Natural killer cell (primary cell): ENCODE measurements around the gene PIK3R2. TPM values are rescaled to one million over a fixed set of nuclear protein-coding genes. Genes with fewer than 3 reads are reported as not detected.

Experiments
- ATAC-seq, 3 donors: fragments of 150-1000 bp in 2 of 3; fragments of 200-7000 bp in 1 of 3; cut with Tn5 transposase; 1 replicate in 1 of 3; 2 replicates in 2 of 3; pipeline ENCODE4 v1.10.0; 2021; ENCODE audit warnings: mild to moderate bottlenecking in 2 of 3, moderate library complexity in 2 of 3
- DNase-seq, 2 donors: peaks; one replicate each; pipeline versions ENCODE4 v3.0.0 to v3.0.0-alpha.2; 2013 to 2021; ENCODE audit warnings: mixed read lengths in 1 of 2
- H3K27ac ChIP-seq: one replicate; pipeline ENCODE4 v1.5.1; 2013; ENCODE audit warnings: mild to moderate bottlenecking, low read length
- H3K27me3 ChIP-seq: one replicate; pipeline ENCODE4 v1.6.1; 2013; ENCODE audit warnings: low read length; ENCODE audit not compliant: control insufficient read depth, insufficient read depth
- H3K36me3 ChIP-seq: one replicate; pipeline ENCODE4 v1.6.1; 2013; ENCODE audit warnings: low read length; ENCODE audit not compliant: control insufficient read depth, insufficient read depth
- H3K4me1 ChIP-seq: one replicate; pipeline ENCODE4 v1.6.1; 2013; ENCODE audit warnings: low read length; ENCODE audit not compliant: control insufficient read depth, insufficient read depth
- H3K4me3 ChIP-seq: one replicate; pipeline ENCODE4 v1.5.1; 2013; ENCODE audit warnings: low read length
- H3K9me3 ChIP-seq: one replicate; pipeline ENCODE4 v1.6.1; 2013; ENCODE audit warnings: low read length; ENCODE audit not compliant: control insufficient read depth, insufficient read depth
- H3K27ac Mint-ChIP-seq, 2 donors: one replicate each; pipeline ENCODE4 v1.8.0; 2022; ENCODE audit warnings: mild to moderate bottlenecking in 2 of 2, mixed read lengths in 2 of 2, moderate library complexity in 1 of 2
- H3K27me3 Mint-ChIP-seq, 2 donors: one replicate each; pipeline ENCODE4 v1.8.0; 2022; ENCODE audit warnings: low read depth in 2 of 2, mixed read lengths in 2 of 2
- H3K36me3 Mint-ChIP-seq: one replicate; pipeline ENCODE4 v1.8.0; 2022; ENCODE audit warnings: mixed read lengths
- H3K4me1 Mint-ChIP-seq, 2 donors: one replicate each; pipeline ENCODE4 v1.8.0; 2022; ENCODE audit warnings: mixed read lengths in 2 of 2
- H3K4me3 Mint-ChIP-seq: one replicate; pipeline ENCODE4 v1.8.0; 2022; ENCODE audit warnings: mild to moderate bottlenecking, moderate library complexity, mixed read lengths
- H3K9me3 Mint-ChIP-seq, 2 donors: one replicate each; pipeline ENCODE4 v1.8.0; 2022; ENCODE audit warnings: mixed read lengths in 2 of 2
- WGBS: methylation state at CpG from one replicate; pipeline ENCODE4 v1.1.7; 2013; ENCODE audit warnings: missing lambda C conversion rate; ENCODE audit not compliant: insufficient coverage; 5-methylcytosine and 5-hydroxymethylcytosine counted together
- intact Hi-C: fragments of 100-400 bp; cut with micrococcal nuclease; formaldehyde crosslinking; loops from one replicate; pipeline ENCODE4 v1.14.2; 2022
- total RNA-seq, 4 donors: library from RNA; stranded (reverse); fragments of 120-200 nt in 1 of 4; gene quantifications; one replicate each; pipeline versions ENCODE4 v1.2.3 to v1.2.4, GENCODE V29; 2013 to 2022
- TF ChIP-seq, protein P1 (sequence below): fragments of 200-600 bp; IDR thresholded peaks from one replicate; pipeline ENCODE4 v1.8.0; 2022; ENCODE audit warnings: antibody characterized with exemption

The PIK3R2 gene
- total RNA-seq, 3 donors from 2014 or later (not counting 1 experiment from before 2014, with no cell fraction given): 12.3 to 26.4 (median 16.0) TPM

DNA sequence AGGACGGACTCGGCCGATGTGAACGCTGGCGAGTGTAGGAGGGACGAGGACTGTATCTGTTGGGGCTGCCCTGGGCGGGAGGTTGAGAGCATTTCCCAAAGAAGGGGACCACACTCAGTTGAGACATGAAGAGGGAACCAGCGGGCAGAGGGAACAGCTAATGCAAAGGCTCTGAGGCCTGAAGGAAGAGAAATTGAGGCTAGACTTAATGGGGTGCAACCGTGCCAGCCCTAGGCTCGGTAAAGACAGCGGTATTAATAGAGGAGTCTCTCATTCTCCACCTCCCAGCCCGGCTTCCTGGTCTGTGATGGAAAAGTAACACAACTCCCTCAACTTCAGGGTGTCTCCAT, 41.2 kb downstream of the PIK3R2 start:
- H3K9me3 Mint-ChIP-seq: no peaks in the 10 kb centered on the region
- 60% methylated on average over 11 of the region's 12 CpGs for WGBS
- intact Hi-C loops: loop anchor here (5.0 kb wide), 2 partner anchors 83 to 223 kb away; partner anchors contain the start of gene SSBP4
- Histone ChIP-seq H3K27ac (no peak overlapping the region), H3K4me1 (peaks cover 27% of the 10 kb centered on the region), H3K36me3 (peaks cover 3% of the 10 kb centered on the region), H3K9me3 (no peaks in the 10 kb centered on the region), H3K4me3 (no peak overlapping the region), H3K27me3 (no peaks in the 10 kb centered on the region)
- TF ChIP-seq, protein P1, sequence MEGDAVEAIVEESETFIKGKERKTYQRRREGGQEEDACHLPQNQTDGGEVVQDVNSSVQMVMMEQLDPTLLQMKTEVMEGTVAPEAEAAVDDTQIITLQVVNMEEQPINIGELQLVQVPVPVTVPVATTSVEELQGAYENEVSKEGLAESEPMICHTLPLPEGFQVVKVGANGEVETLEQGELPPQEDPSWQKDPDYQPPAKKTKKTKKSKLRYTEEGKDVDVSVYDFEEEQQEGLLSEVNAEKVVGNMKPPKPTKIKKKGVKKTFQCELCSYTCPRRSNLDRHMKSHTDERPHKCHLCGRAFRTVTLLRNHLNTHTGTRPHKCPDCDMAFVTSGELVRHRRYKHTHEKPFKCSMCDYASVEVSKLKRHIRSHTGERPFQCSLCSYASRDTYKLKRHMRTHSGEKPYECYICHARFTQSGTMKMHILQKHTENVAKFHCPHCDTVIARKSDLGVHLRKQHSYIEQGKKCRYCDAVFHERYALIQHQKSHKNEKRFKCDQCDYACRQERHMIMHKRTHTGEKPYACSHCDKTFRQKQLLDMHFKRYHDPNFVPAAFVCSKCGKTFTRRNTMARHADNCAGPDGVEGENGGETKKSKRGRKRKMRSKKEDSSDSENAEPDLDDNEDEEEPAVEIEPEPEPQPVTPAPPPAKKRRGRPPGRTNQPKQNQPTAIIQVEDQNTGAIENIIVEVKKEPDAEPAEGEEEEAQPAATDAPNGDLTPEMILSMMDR: no peak
- no peaks in the 10 kb centered on the region for H3K27me3 Mint-ChIP-seq
- DNase-seq: no peak
- H3K27ac Mint-ChIP-seq: peak overlapping the region; percentile 94 to 96
- peaks cover 26 to 29% of the 10 kb centered on the region in 2 donors for H3K4me1 Mint-ChIP-seq
- no peaks in the 10 kb centered on the region for H3K36me3 Mint-ChIP-seq
- H3K4me3 Mint-ChIP-seq: peak overlapping the region; percentile 86
- no peak for ATAC-seq

DNA sequence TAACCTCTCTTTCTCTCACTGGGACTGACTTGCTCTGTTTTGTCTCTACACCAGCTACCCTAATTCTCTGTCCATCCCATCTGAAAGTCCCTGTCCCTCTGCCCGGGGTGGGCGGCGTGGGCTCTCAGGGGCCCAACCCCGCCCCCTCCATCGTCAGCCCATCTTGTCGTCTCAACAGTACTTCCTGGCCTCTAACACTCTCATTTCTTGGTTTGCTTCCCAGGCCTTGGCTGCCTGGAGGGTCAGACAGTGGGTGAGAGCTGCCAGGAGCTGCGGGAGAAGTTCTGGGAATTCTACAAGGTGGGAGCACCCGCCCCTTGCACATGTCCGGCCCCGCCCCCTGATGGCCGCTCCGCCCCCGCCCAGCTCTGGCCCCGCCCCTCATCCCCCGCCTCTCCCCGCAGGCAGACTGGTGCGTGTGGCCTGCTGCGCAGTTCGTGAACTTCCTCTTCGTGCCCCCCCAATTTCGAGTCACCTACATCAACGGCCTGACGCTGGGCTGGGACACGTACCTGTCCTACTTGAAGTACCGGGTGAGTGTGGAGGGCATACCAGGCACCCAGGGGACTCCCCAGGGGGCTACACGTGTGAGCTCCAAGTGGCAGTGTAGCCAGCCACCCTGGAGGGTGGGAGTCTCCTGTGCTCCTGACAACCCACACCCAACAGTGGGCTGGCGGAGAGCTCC, 41.7 kb downstream of the PIK3R2 start:
- no peaks in the 10 kb centered on the region for H3K9me3 Mint-ChIP-seq
- Histone ChIP-seq H3K4me3 (no peak overlapping the region), H3K36me3 (peaks cover 3% of the 10 kb centered on the region), H3K9me3 (no peaks in the 10 kb centered on the region), H3K27ac (peak overlapping the region; percentile 41), H3K27me3 (no peaks in the 10 kb centered on the region), H3K4me1 (peaks cover 27% of the 10 kb centered on the region)
- no peaks in the 10 kb centered on the region for H3K27me3 Mint-ChIP-seq
- intact Hi-C loops: loop anchor here (5.0 kb wide), 2 partner anchors 83 to 223 kb away; partner anchors contain the start of gene SSBP4
- DNase-seq: peak in 1 of 2 donors; percentile 60
- peaks cover 26 to 29% of the 10 kb centered on the region in 2 donors for H3K4me1 Mint-ChIP-seq
- H3K4me3 Mint-ChIP-seq: peak overlapping the region; percentile 86
- no peaks in the 10 kb centered on the region for H3K36me3 Mint-ChIP-seq
- 23% methylated on average over 26 of the region's 27 CpGs for WGBS
- H3K27ac Mint-ChIP-seq: peak overlapping the region in 1 of 2 donors; percentile 96
- no peak for ATAC-seq
- TF ChIP-seq, protein P1: no peak

DNA sequence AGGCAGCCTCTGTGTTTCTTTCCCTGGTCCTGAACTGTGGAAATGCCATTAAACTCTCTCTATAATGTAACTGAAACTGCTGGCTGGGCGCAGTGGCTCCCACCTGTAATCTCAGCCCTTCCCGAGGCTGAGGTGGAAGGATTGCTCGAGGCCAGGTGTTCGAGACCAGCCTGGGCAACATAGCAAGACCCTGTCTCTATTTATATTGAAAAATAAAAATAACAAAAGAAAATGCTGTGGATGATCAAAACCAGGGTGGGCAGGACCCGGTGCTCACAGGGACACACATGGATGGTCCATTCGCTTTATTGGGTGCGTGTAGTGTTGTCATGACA, 43.5 kb downstream of the PIK3R2 start:
- Mint-ChIP-seq H3K4me3 (peak overlapping the region; percentile 50), H3K27ac (no peak overlapping the region), H3K36me3 (no peaks in the 10 kb centered on the region), H3K9me3 (no peaks in the 10 kb centered on the region), H3K27me3 (no peaks in the 10 kb centered on the region), H3K4me1 (peaks cover 26 to 32% of the 10 kb centered on the region in 2 donors)
- H3K9me3 ChIP-seq: no peaks in the 10 kb centered on the region
- intact Hi-C loops: no loop called here
- WGBS: 94% methylated on average over 7 of the region's 7 CpGs
- H3K27me3 ChIP-seq: no peaks in the 10 kb centered on the region
- DNase-seq (no peak), ATAC-seq (no peak)
- H3K4me1 ChIP-seq: peaks cover 27% of the 10 kb centered on the region
- H3K36me3 ChIP-seq: peaks cover 3% of the 10 kb centered on the region
- TF ChIP-seq, protein P1: no peak
- H3K4me3 ChIP-seq: no peak overlapping the region
- H3K27ac ChIP-seq: no peak overlapping the region

DNA sequence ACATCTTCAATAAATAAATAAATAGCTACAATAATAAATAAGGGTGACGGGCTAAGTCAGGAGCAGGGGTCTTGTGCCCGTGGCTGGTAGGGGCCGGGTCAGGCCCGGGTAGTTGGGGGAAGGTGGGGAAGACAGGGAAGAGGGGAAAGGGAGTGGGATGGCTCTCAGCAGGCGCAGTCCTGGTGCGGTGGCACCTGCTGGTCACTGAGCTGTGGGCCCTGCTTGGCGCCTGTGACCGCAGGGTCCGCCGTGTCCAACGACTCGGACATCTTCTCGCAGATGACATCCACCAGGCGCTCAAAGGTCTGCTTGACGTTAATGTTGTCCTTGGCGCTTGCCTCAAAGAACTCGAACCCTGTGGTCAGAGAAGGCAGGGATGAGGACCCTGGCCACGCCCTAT, 44.3 kb downstream of the PIK3R2 start:
- no peak overlapping the region for H3K4me3 ChIP-seq
- peaks cover 25 to 32% of the 10 kb centered on the region in 2 donors for H3K4me1 Mint-ChIP-seq
- H3K27me3 Mint-ChIP-seq: no peaks in the 10 kb centered on the region
- TF ChIP-seq, protein P1: no peak
- no peak overlapping the region for H3K27ac ChIP-seq
- no peaks in the 10 kb centered on the region for H3K9me3 ChIP-seq
- 96% methylated on average over 18 of the region's 18 CpGs for WGBS
- H3K4me3 Mint-ChIP-seq: no peak overlapping the region
- H3K36me3 ChIP-seq: peaks cover 3% of the 10 kb centered on the region
- H3K27me3 ChIP-seq: no peaks in the 10 kb centered on the region
- no peak overlapping the region for H3K27ac Mint-ChIP-seq
- DNase-seq: no peak
- no peaks in the 10 kb centered on the region for H3K9me3 Mint-ChIP-seq
- intact Hi-C loops: no loop called here
- no peaks in the 10 kb centered on the region for H3K36me3 Mint-ChIP-seq
- H3K4me1 ChIP-seq: peaks cover 21% of the 10 kb centered on the region
- no peak for ATAC-seq
